Measurements from ENCODE around the gene SPO11. TPM values are rescaled to one million over a fixed set of nuclear protein-coding genes. Genes with fewer than 3 reads are reported as not detected.
A peak's percentile ranks its signal among the peaks of the same experiment; 100 is the strongest.

The SPO11 gene
- total and polyA plus RNA-seq, 9 of the 15 experiments (the other 6 are each of a cell fraction or from before 2014, with no cell fraction given), result not detected

DNA sequence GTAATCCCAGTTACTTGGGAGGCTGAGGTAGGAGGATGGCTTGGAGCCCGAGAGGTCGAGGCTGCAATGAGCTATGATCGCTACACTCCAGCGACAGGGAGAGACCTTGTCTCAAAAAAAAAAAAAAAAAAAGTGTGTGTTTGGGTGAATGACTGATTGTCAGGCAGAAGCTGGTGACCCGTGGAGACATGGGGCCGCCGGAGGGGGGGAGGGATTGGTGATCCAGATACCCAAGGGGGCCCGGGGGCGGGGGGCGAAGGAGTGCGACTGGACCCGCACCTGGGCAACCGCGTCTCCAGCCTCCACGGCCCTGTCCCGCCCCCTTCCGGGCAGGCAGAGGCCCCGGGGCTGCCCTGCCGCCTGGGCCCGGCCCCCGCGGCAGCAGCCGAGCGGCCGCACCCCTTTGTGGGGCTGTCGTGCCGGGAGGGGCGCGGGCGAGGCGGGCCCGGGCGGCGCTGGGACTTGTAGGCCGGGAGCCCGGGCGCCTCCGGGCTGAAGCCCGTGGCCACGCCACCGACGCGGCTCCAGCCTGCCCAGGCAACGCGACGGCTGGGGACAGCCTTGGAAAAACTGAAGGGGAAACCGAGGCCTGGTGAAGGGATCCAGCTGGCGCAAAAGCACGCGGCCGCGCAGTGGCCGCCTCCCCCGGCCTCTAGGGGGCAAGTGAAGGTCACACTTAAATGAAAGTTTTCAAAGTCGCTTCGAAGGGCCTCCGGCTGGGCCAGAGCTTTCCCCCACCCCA, 59.5 kb downstream of the SPO11 start (continued):
- TF ChIP-seq, protein P1, sequence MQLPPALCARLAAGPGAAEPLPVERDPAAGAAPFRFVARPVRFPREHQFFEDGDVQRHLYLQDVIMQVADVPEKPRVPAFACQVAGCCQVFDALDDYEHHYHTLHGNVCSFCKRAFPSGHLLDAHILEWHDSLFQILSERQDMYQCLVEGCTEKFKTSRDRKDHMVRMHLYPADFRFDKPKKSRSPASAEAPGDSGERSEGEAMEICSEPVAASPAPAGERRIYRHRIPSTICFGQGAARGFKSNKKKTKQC (CRISPR knock-in tag; IDR thresholded peaks at IDR 0.05), result no peak
- TF ChIP-seq GABPA (tag; conservative IDR thresholded peaks at IDR 0.05; ENCODE audit: low read depth) (peak; percentile 60), ZNF77 (CRISPR knock-in tag; IDR thresholded peaks at IDR 0.05) (no peak), THAP7 (CRISPR knock-in tag; IDR thresholded peaks at IDR 0.05) (no peak), NFATC3 (IDR thresholded peaks at IDR 0.05) (no peak), MAFG (tag; conservative IDR thresholded peaks at IDR 0.05) (no peak), ZNF644 (tag; IDR thresholded peaks at IDR 0.05; ENCODE audit: low read depth) (no peak), FOSL1 (tag; conservative IDR thresholded peaks at IDR 0.05) (no peak), OTX1 (CRISPR knock-in tag; IDR thresholded peaks at IDR 0.05) (no peak), ZNF592 (IDR thresholded peaks at IDR 0.05) (no peak; the same call in 1 of the 2 replicates), TCF7 (IDR thresholded peaks at IDR 0.05; ENCODE audit: borderline replicate concordance) (no peak), ARNT (IDR thresholded peaks at IDR 0.05) (no peak), MITF (IDR thresholded peaks at IDR 0.05) (no peak), ZNF830 (CRISPR knock-in tag; IDR thresholded peaks at IDR 0.05) (no peak), SLC30A9 (CRISPR knock-in tag; IDR thresholded peaks at IDR 0.05) (no peak), ARHGAP35 (IDR thresholded peaks at IDR 0.05; ENCODE audit: partially characterized antibody) (no peak), BHLHE40 (IDR thresholded peaks at IDR 0.05; ENCODE audit: low read length) (0 out of 2 replicates have a peak, but pooled peaks have one; percentile 4)
- TF ChIP-seq, protein P2, sequence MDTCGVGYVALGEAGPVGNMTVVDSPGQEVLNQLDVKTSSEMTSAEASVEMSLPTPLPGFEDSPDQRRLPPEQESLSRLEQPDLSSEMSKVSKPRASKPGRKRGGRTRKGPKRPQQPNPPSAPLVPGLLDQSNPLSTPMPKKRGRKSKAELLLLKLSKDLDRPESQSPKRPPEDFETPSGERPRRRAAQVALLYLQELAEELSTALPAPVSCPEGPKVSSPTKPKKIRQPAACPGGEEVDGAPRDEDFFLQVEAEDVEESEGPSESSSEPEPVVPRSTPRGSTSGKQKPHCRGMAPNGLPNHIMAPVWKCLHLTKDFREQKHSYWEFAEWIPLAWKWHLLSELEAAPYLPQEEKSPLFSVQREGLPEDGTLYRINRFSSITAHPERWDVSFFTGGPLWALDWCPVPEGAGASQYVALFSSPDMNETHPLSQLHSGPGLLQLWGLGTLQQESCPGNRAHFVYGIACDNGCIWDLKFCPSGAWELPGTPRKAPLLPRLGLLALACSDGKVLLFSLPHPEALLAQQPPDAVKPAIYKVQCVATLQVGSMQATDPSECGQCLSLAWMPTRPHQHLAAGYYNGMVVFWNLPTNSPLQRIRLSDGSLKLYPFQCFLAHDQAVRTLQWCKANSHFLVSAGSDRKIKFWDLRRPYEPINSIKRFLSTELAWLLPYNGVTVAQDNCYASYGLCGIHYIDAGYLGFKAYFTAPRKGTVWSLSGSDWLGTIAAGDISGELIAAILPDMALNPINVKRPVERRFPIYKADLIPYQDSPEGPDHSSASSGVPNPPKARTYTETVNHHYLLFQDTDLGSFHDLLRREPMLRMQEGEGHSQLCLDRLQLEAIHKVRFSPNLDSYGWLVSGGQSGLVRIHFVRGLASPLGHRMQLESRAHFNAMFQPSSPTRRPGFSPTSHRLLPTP (IDR thresholded peaks at IDR 0.05; ENCODE audit: borderline replicate concordance, extremely low read depth, insufficient read length), result no peak
